ENCODE measurements around the gene ANAPC4. TPM values are rescaled to one million over a fixed set of nuclear protein-coding genes. Genes with fewer than 3 reads are reported as not detected.

Gene ANAPC4
- total RNA-seq, 2 experiments from 2014 or later = 23.1 to 27.3 TPM

DNA sequence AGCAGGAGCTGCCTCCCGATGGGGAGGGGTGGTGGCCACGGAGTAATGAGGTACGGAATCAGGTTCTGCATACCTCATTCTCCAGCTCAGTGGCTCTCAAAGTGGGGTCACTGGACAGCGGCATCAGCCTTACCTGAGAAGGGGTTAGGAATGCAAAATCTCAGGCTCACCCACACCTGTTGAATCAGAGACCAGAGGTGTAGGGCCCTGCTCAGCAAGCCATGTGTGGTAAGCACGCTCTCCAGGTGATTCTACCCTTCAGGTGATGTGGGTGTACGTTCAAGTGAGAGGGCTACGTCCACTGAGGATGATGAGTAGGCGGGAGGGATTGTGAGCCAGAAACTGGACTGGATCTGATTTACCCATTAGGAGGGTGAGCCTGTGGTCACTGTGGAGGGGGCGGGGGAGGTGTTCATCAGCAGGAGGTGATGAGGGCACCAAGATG, 65.8 kb downstream of the ANAPC4 start:
- CTCF ChIA-PET = interaction anchor here (0.8 kb wide), 1 partner anchor 545 kb away, joined by 3 read pairs; no protein-coding TSS in a partner anchor
- Mint-ChIP-seq H3K4me1 (ENCODE audit: low read depth) (no peaks in the 10 kb centered on the region), H3K27ac (peak overlapping the region; percentile 43), H3K4me3 (no peak overlapping the region), H3K27me3 (ENCODE audit: low read depth) (no peaks in the 10 kb centered on the region), H3K9me3 (peaks cover 2% of the 10 kb centered on the region), H3K36me3 (ENCODE audit: low read depth) (no peaks in the 10 kb centered on the region)
- no peak for DNase-seq
- intact Hi-C loops (cut with micrococcal nuclease) = loop anchor here (5.0 to 10.0 kb wide), 3 partner anchors 212 to 879 kb away; partner anchors contain the start of genes RBPJ and SLC34A2

DNA sequence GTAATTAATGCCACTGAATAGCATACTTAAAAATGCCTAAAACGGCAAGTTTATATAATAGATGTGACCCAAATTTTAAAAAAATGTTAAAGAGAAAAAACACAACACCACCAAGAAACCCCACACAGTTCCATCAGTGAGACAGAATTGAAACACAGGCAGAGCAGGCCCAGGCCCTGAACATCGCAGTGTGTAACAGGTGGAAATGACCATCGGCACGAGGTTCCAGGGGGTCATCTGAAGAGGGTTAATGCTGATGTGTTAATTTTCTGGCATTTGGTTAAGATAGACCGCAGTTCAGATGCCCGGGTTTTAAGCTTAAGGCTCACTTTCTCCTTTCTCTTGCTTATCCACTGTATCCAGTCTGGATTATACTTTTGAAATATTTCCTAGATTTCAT, 66.8 kb downstream of the ANAPC4 start:
- H3K4me1 Mint-ChIP-seq (ENCODE audit: low read depth) = peaks cover 2% of the 10 kb centered on the region
- H3K36me3 Mint-ChIP-seq (ENCODE audit: low read depth) = no peaks in the 10 kb centered on the region
- intact Hi-C loops (cut with micrococcal nuclease) = loop anchor here (5.0 to 10.0 kb wide), 3 partner anchors 211 to 878 kb away; partner anchors contain the start of genes RBPJ and SLC34A2
- no peaks in the 10 kb centered on the region for H3K27me3 Mint-ChIP-seq (ENCODE audit: low read depth)
- no peak for DNase-seq
- H3K4me3 Mint-ChIP-seq = no peak overlapping the region
- CTCF ChIA-PET = no interaction called here
- no peak overlapping the region for H3K27ac Mint-ChIP-seq
- H3K9me3 Mint-ChIP-seq = peaks cover 1% of the 10 kb centered on the region

DNA sequence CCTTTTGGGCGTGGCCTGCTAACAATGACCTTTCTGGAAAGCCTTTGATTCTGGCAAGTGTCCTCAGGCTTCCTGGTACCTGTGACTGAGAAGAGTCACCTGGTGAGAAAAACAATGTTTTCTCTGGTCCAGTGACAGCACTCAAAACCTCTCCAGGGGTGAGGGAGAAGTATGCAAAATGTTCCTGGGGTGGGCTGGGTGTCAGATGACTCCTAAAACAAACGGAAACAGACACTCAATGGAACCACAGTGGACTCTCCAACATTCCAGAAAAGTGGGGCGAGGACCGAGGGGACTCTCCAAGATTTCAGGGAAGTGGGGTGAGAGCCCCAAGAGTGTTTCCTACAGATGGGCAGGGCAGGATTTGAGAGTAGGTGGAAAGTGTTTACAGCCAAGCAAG, 69.5 kb downstream of the ANAPC4 start:
- Mint-ChIP-seq H3K27ac (no peak overlapping the region), H3K27me3 (ENCODE audit: low read depth) (no peaks in the 10 kb centered on the region), H3K9me3 (no peaks in the 10 kb centered on the region), H3K4me1 (ENCODE audit: low read depth) (peaks cover 2% of the 10 kb centered on the region), H3K4me3 (no peak overlapping the region), H3K36me3 (ENCODE audit: low read depth) (no peaks in the 10 kb centered on the region)
- intact Hi-C loops (cut with micrococcal nuclease) = loop anchor here (10.0 kb wide), 2 partner anchors 208 to 538 kb away; partner anchors contain the start of gene SLC34A2
- DNase-seq = no peak
- CTCF ChIA-PET = no interaction called here

DNA sequence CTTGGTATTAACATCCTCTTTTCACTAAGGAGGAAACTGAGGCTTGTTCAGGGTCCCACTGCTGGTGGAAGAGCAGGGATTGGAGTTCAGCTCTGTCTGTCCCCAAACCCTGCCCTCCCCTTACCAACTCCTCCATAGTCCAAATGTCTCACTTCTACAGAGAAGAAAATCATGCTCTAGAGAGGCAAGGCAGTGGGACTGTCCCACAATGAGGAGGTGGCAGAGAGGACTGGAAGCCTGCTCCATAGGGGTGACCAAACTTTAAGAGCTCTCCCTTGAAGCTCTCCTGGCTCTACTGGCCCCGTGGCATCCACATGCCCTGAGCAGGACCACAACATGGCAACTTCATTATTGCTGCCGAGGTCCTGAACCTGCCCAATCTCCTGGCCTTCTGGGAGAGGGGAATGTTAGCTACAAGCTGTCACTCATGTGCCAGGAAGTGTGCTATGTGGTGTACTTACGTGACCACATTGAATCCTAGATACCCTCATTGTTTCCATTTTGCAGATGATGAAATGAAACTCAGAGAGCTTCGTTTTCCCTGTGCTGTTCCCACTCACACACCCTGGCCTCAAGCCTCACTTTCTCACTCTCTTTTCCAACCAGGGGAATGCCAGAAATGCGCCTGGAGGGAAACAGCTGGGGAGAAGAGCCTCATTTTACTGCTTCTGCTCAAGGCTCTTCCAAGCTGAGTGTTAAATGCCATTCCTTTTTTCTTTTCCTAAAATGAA, 71.5 kb downstream of the ANAPC4 start:
- no peak overlapping the region for H3K4me3 Mint-ChIP-seq
- no peaks in the 10 kb centered on the region for H3K27me3 Mint-ChIP-seq (ENCODE audit: low read depth)
- H3K9me3 Mint-ChIP-seq = no peaks in the 10 kb centered on the region
- peaks cover 2% of the 10 kb centered on the region for H3K4me1 Mint-ChIP-seq (ENCODE audit: low read depth)
- no peak for DNase-seq
- intact Hi-C loops (cut with micrococcal nuclease) = loop anchor here (10.0 kb wide), 2 partner anchors 206 to 536 kb away; partner anchors contain the start of gene SLC34A2
- H3K27ac Mint-ChIP-seq = no peak overlapping the region
- H3K36me3 Mint-ChIP-seq (ENCODE audit: low read depth) = no peaks in the 10 kb centered on the region
- CTCF ChIA-PET = interaction anchor here (0.7 kb wide), 2 partner anchors 8 to 11 kb away, joined by 3 read pairs; no protein-coding TSS in a partner anchor

DNA sequence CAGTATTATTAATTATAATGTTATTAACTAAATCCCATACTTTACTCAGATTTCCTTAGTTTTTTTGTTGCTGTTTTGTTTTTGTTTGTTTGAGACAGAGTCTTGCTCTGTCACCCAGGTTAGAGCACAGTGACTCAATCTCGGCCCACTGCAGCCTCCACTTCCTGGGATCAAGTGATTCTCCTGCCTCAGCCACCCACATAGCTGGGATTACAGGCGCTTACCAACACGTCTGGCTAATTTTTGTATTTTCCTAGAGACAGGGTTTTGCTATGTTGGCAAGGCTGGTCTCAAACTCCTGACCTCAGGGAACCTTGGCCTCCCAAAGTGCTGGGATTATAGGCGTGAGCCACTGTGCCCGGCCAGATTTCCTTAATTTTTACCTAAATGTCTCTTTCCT, 72.2 kb downstream of the ANAPC4 start:
- Mint-ChIP-seq H3K27me3 (ENCODE audit: low read depth) (no peaks in the 10 kb centered on the region), H3K4me1 (ENCODE audit: low read depth) (peaks cover 2% of the 10 kb centered on the region), H3K4me3 (no peak overlapping the region), H3K9me3 (no peaks in the 10 kb centered on the region), H3K36me3 (ENCODE audit: low read depth) (no peaks in the 10 kb centered on the region), H3K27ac (no peak overlapping the region)
- CTCF ChIA-PET = interaction anchor here (0.7 to 1.3 kb wide), 3 partner anchors 8 to 10 kb away, joined by 3 read pairs; no protein-coding TSS in a partner anchor
- DNase-seq = no peak
- intact Hi-C loops (cut with micrococcal nuclease) = loop anchor here (10.0 kb wide), 2 partner anchors 206 to 536 kb away; partner anchors contain the start of gene SLC34A2

DNA sequence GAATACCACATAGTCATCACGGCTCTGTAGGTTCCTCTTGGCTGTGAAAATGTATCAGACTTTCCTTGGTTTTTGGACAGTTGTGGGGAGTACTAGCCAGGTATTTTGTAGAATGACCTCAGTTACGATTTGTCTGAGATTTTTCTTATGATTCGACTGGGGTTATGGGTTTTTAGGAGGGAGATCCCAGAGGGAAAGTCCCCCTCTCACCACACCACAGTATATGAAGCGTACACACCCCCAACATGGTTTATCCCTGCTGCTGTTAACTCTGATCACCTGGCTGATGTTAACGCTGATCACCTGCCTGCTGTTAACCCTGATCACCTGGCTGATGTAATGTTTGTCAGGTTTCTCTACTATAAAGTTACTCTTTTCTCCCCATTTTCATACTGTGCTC, 72.6 kb downstream of the ANAPC4 start:
- CTCF ChIA-PET = interaction anchor here (1.3 kb wide), 1 partner anchor 8 kb away, joined by 3 read pairs; no protein-coding TSS in a partner anchor
- no peaks in the 10 kb centered on the region for H3K27me3 Mint-ChIP-seq (ENCODE audit: low read depth)
- no peaks in the 10 kb centered on the region for H3K9me3 Mint-ChIP-seq
- peaks cover 2% of the 10 kb centered on the region for H3K4me1 Mint-ChIP-seq (ENCODE audit: low read depth)
- intact Hi-C loops (cut with micrococcal nuclease) = loop anchor here (10.0 kb wide), 2 partner anchors 205 to 535 kb away; partner anchors contain the start of gene SLC34A2
- no peaks in the 10 kb centered on the region for H3K36me3 Mint-ChIP-seq (ENCODE audit: low read depth)
- H3K27ac Mint-ChIP-seq = no peak overlapping the region
- no peak for DNase-seq
- no peak overlapping the region for H3K4me3 Mint-ChIP-seq

DNA sequence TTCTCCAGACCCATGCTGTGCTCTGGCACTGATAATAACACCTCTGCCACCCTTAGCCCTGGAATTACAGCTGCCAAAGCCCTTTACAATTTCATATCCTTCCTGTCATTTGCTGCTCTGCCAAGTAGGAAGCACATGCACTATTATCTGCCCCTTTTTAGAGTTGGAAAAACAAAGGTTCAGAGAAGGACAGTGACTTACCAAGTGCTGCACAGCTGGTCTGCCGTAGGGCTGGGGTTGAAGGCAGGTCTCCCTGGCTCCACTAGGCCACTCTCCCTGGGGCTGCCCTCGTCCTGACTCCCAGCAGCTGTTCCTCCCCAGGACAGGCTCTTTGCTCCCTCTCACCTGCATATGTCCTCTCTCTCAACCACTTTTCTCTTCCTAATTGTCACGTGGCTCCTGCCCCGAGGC, 73.4 kb downstream of the ANAPC4 start:
- Mint-ChIP-seq H3K4me1 (ENCODE audit: low read depth) (peaks cover 2% of the 10 kb centered on the region), H3K4me3 (no peak overlapping the region), H3K27ac (no peak overlapping the region), H3K27me3 (ENCODE audit: low read depth) (no peaks in the 10 kb centered on the region), H3K9me3 (no peaks in the 10 kb centered on the region), H3K36me3 (ENCODE audit: low read depth) (no peaks in the 10 kb centered on the region)
- no peak for DNase-seq
- CTCF ChIA-PET = interaction anchor here (0.6 to 1.3 kb wide), 2 partner anchors 9 to 43 kb away, joined by 3 read pairs; no protein-coding TSS in a partner anchor
- intact Hi-C loops (cut with micrococcal nuclease) = no loop called here

DNA sequence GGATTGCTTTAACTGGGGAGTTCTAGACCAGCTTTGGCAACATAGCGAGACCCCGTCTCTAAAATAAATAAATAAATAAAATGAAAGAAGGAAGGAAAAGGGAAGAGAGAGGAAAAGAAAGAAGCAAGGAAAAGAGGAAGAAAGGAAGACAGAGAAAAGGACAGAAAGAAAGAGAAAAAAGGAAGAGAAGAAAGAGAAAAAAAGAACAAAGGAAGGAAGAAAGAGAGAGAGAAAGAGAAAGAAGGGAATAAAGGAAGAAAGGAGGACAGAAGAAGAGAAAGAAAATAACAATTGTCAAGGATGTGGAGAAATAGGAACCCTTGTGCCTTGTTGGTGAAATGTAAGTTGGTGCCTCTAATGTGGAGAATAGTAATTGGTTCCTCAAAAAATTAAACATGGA, 74.6 kb downstream of the ANAPC4 start:
- H3K4me3 Mint-ChIP-seq = no peak overlapping the region
- no peaks in the 10 kb centered on the region for H3K9me3 Mint-ChIP-seq
- CTCF ChIA-PET = no interaction called here
- no peak overlapping the region for H3K27ac Mint-ChIP-seq
- DNase-seq = no peak
- peaks cover 2% of the 10 kb centered on the region for H3K4me1 Mint-ChIP-seq (ENCODE audit: low read depth)
- no peaks in the 10 kb centered on the region for H3K27me3 Mint-ChIP-seq (ENCODE audit: low read depth)
- H3K36me3 Mint-ChIP-seq (ENCODE audit: low read depth) = no peaks in the 10 kb centered on the region
- intact Hi-C loops (cut with micrococcal nuclease) = no loop called here

DNA sequence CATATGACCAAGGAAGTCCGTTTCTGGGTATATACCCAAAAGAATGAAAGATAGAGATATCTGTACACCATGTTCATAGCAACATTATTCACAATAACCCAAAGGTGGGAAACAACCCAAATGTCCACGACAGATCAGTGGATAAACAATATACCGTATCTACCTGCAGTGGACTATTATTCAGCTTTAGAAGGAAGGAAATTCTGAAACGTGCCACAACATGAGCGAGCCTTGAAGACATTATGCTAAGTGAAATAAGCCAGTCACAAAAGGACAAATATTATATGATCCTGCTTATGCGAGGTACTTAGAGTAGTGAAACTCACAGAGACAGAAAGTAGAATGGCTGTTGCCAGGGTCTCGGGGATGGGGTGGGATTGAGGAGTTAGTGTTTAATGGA, 75.0 kb downstream of the ANAPC4 start:
- peaks cover 2% of the 10 kb centered on the region for H3K4me1 Mint-ChIP-seq (ENCODE audit: low read depth)
- CTCF ChIA-PET = no interaction called here
- H3K27me3 Mint-ChIP-seq (ENCODE audit: low read depth) = no peaks in the 10 kb centered on the region
- no peak overlapping the region for H3K4me3 Mint-ChIP-seq
- no peak for DNase-seq
- intact Hi-C loops (cut with micrococcal nuclease) = no loop called here
- H3K36me3 Mint-ChIP-seq (ENCODE audit: low read depth) = no peaks in the 10 kb centered on the region
- no peaks in the 10 kb centered on the region for H3K9me3 Mint-ChIP-seq
- H3K27ac Mint-ChIP-seq = no peak overlapping the region

DNA sequence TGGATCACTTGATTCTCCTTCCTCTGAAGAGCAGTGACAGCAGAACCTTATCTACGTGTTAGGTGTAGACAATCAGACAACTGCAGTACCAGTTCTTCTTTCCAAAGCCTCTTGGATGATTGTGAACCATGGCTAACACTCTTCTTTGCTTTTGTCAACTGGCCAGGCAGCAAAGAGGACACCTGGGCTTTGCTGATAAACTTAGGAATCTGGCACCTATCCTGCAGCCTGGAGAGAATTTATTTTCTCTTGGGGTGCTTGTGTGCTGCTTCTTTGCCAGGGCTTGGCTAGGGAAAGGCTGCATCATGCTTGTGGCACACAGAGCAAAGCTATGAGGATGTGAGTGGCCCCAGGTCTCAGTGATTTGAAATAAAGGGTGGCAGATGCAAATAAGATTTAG, 77.4 kb downstream of the ANAPC4 start:
- H3K36me3 Mint-ChIP-seq (ENCODE audit: low read depth) = no peaks in the 10 kb centered on the region
- no peak overlapping the region for H3K27ac Mint-ChIP-seq
- no peak overlapping the region for H3K4me3 Mint-ChIP-seq
- intact Hi-C loops (cut with micrococcal nuclease) = no loop called here
- CTCF ChIA-PET = interaction anchor here (1.4 kb wide), 1 partner anchor 13 kb away, joined by 4 read pairs; no protein-coding TSS in a partner anchor
- no peaks in the 10 kb centered on the region for H3K4me1 Mint-ChIP-seq (ENCODE audit: low read depth)
- H3K9me3 Mint-ChIP-seq = no peaks in the 10 kb centered on the region
- H3K27me3 Mint-ChIP-seq (ENCODE audit: low read depth) = no peaks in the 10 kb centered on the region
- DNase-seq = no peak

DNA sequence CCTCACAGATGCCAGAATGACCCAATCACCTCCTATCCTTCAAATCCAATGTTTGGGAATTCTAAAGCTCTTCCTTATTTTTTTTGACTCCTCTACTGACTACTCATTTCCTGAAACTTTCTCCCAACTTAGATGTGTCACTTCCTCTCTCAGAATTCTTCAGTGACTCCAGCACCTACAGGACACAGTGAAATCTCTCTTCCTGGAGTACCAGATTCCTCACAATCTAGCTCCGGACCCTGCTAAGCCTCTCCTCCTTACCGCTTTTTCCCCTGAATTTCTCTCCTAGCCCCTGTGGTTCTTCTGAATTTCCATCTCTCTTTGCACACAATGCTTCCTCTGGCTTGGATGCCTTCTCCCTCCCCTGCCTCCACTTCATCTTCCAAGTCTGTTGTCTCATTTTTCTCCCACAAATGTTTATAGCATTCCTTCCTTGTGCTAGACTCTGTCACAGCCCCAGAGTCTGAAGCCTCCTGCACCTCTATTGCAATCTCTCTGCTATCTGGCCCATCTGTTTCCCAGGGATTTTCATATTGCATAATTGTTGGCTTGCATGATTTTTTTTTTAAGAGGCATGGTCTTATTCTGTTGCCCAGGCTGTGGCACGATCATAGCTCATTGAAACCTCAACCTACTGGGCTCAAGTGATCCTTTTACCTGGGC, 80.1 kb downstream of the ANAPC4 start:
- no peaks in the 10 kb centered on the region for H3K36me3 Mint-ChIP-seq (ENCODE audit: low read depth)
- no peak overlapping the region for H3K27ac Mint-ChIP-seq
- H3K9me3 Mint-ChIP-seq = no peaks in the 10 kb centered on the region
- no peaks in the 10 kb centered on the region for H3K4me1 Mint-ChIP-seq (ENCODE audit: low read depth)
- H3K4me3 Mint-ChIP-seq = no peak overlapping the region
- intact Hi-C loops (cut with micrococcal nuclease) = no loop called here
- no peak for DNase-seq
- no peaks in the 10 kb centered on the region for H3K27me3 Mint-ChIP-seq (ENCODE audit: low read depth)
- CTCF ChIA-PET = interaction anchor here (0.6 kb wide), 1 partner anchor 100 kb away, joined by 3 read pairs; no protein-coding TSS in a partner anchor

DNA sequence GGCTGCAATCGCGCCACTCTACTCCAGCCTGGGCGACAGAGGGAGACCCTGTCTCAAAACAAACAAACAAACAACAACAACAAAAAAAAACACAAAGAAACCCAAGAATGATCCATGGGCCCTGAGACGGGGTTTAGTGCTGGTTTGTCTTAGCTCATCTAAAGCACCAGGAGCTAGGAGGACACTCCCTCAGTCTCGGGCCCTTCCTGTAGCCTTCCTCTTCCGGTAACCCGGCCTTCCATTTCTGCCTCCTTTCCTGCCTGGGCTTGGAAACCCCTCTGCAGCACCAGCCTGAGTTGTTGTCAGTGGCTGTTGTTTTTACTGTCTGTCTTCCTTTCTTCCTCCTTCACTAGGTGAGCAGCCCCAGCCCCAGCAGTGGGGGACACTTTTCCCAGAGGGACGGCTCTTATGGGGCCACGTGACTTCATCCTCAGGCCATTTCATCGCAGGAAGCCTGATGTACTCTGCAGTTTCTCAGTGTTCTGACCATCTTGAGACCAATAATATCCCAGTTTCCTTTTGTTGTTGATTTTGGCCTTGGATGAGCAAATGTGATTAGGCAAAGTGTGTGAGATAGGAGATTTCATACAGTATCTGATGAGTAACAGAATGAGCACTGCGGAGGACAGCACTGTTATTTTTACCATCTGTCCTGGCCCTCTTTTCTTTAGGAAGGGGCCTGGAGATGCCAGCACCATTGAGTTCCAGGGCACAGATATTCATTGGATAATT, 90.1 kb downstream of the ANAPC4 start:
- no peaks in the 10 kb centered on the region for H3K27me3 Mint-ChIP-seq (ENCODE audit: low read depth)
- CTCF ChIA-PET = interaction anchor here (0.6 kb wide), 1 partner anchor 63 kb away, joined by 5 read pairs; no protein-coding TSS in a partner anchor
- DNase-seq = no peak
- intact Hi-C loops (cut with micrococcal nuclease) = no loop called here
- H3K4me3 Mint-ChIP-seq = no peak overlapping the region
- peaks cover 3% of the 10 kb centered on the region for H3K36me3 Mint-ChIP-seq (ENCODE audit: low read depth)
- H3K4me1 Mint-ChIP-seq (ENCODE audit: low read depth) = no peaks in the 10 kb centered on the region
- H3K27ac Mint-ChIP-seq = no peak overlapping the region
- H3K9me3 Mint-ChIP-seq = peaks cover 6% of the 10 kb centered on the region

All from activated naive CD4-positive, alpha-beta T cell treated with anti-CD3 and anti-CD28 coated beads for 36 hours (primary cell).